Stimulated activated CD8-positive, alpha-beta memory T cell treated with anti-CD3 and anti-CD28 coated beads, Interleukin-12 subunit alpha, Interleukin-12 subunit beta, amount 100 ng/mL, for 4 hours (primary cell): ENCODE measurements around the gene FGF9.

ENCODE experiments used
- DNase-seq: peaks from one replicate; pipeline ENCODE4 v3.0.0-alpha.2; 2020; ENCODE audit warnings: low read depth

Gene FGF9

GRCh38 chr13:21710163-21710562 is 39.3 kb downstream of the FGF9 start:
- no peak for DNase-seq

- DNase-seq, result no peak
Observed at GRCh38 chr13:21717817-21718216, 46.9 kb downstream of the FGF9 start.

GRCh38 chr13:21719463-21719862 is 48.6 kb downstream of the FGF9 start:
- no peak for DNase-seq

- DNase-seq, result no peak
Observed at GRCh38 chr13:21723807-21724505, 53.1 kb downstream of the FGF9 start.

- DNase-seq, result no peak
Observed at GRCh38 chr13:21730186-21730880, 59.5 kb downstream of the FGF9 start.

GRCh38 chr13:21733475-21734263 is 62.8 kb downstream of the FGF9 start:
- DNase-seq, result no peak

GRCh38 chr13:21734961-21735360 is 64.1 kb downstream of the FGF9 start:
- no peak for DNase-seq

- DNase-seq, result no peak
Observed at GRCh38 chr13:21735701-21736401, 65.0 kb downstream of the FGF9 start.

GRCh38 chr13:21736926-21737325 is 66.1 kb downstream of the FGF9 start:
- no peak for DNase-seq

- DNase-seq, result no peak
Observed at GRCh38 chr13:21738630-21739029, 67.8 kb downstream of the FGF9 start.

- no peak for DNase-seq
Observed at GRCh38 chr13:21739771-21740170, 68.9 kb downstream of the FGF9 start.

- DNase-seq, result no peak
Observed at GRCh38 chr13:21741396-21741979, 70.6 kb downstream of the FGF9 start.

GRCh38 chr13:21742096-21742495 is 71.2 kb downstream of the FGF9 start:
- no peak for DNase-seq

GRCh38 chr13:21744149-21744548 is 73.3 kb downstream of the FGF9 start:
- no peak for DNase-seq

GRCh38 chr13:21745307-21745706 is 74.4 kb downstream of the FGF9 start:
- DNase-seq, result no peak

GRCh38 chr13:21747456-21747855 is 76.6 kb downstream of the FGF9 start:
- DNase-seq, result no peak

- DNase-seq, result no peak
Observed at GRCh38 chr13:21748166-21748565, 77.3 kb downstream of the FGF9 start.

GRCh38 chr13:21749410-21749809 is 78.5 kb downstream of the FGF9 start:
- no peak for DNase-seq

GRCh38 chr13:21752501-21752900 is 81.6 kb downstream of the FGF9 start:
- no peak for DNase-seq

- DNase-seq, result no peak
Observed at GRCh38 chr13:21753117-21753729, 82.3 kb downstream of the FGF9 start.
